Measurements from ENCODE around the gene STARD10. TPM values are rescaled to one million over a fixed set of nuclear protein-coding genes. Genes with fewer than 3 reads are reported as not detected.

STARD10 gene
- total RNA-seq, 1 donor from 2014 or later = 10.1 TPM

DNA sequence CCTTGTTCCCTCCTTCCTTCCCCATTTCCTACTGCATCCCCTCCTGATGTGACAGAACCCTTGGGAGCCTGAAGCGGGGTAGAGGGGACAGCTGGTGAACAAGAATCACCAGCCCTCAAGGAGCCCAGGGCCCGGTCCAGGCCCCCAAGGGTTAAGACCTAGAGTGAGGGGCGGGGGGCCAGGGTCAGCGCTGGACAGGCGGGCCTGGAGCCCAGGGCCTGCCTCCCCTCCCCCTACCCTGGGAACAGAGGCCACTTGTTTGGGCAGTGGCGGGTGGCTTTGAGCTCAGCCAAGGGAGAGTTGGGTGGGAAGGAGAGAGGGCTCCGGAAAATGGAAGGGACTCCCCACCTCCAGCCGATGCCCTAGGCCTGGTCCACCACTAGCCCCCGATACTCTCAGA, 43.8 kb downstream of the STARD10 start:
- intact Hi-C loops (cut with micrococcal nuclease) = no loop called here

DNA sequence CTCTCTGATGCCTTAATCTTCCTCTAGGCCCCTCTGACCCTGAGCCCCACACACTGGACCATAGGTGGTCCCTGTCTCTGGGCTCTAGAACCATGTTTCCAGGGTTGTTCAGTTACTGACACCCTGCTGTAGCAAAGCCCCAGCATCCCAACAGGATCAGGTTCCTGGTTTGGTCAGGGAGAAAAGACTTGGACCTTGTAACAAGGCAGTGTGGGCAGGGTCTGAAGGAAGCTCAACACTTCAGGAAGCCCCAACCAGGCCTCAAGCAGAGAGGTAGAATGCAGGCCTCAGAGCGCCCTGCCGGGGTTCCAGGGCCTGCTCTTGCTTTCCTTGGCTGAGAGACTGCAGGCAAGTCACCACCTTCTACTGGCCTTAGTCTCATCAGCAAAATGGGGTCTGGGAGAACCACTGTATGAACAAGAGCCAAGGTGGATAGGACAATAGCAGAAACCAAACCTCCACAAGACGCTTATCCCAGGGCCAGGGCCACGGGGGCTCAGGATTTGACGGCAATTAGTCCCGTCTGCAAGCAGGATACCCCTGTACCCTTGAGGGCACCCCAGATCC, 46.5 kb downstream of the STARD10 start:
- intact Hi-C loops (cut with micrococcal nuclease) = no loop called here

GRCh38 chr11:72746821-72747220, 47.0 kb downstream of the STARD10 start:
- intact Hi-C loops (cut with micrococcal nuclease) = no loop called here

- intact Hi-C loops (cut with micrococcal nuclease) = no loop called here
These were observed 47.8 kb downstream of the STARD10 start for GRCh38 chr11:72745925-72746550.

DNA sequence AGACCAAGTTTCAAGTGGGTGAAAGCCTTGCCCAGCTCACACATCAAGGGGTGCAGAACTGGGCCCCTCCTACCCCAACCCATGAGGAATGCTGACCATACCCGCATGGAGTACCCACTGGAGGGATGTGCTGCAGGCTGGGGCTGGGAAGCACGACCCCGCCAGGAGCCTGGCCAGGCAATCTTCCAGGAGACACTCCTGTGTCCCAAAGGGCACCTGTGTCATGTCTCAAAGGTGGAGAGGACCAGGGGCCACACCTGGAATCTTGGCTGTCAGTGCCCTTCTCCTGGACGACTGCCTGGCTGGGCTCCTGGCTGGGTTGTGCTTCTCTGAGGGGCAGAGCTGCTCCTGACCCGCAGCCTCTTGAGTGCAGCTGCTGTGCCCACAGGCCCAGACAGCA, 48.3 kb downstream of the STARD10 start:
- intact Hi-C loops (cut with micrococcal nuclease) = no loop called here

DNA sequence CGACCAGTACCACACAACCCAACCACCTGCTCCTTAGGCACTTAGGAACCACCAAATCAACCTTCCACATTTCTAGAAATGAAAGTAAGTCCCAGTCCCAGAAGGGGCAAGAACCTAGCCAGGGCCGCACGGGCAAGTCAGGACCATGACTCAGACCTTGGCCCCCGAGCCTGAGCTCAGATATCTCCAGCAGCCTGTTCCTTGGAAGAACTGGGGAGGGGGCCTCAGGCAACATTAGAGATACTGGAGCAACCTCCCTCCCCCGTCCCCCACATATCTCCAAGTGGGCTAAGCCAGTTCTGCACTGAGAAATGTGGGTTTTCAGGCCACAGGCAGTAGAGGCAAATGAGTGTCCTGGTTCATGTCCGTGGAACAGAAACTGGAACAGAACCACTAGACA, 49.4 kb downstream of the STARD10 start:
- intact Hi-C loops (cut with micrococcal nuclease) = no loop called here

GRCh38 chr11:72743321-72744221, 50.3 kb downstream of the STARD10 start:
- intact Hi-C loops (cut with micrococcal nuclease) = no loop called here

DNA sequence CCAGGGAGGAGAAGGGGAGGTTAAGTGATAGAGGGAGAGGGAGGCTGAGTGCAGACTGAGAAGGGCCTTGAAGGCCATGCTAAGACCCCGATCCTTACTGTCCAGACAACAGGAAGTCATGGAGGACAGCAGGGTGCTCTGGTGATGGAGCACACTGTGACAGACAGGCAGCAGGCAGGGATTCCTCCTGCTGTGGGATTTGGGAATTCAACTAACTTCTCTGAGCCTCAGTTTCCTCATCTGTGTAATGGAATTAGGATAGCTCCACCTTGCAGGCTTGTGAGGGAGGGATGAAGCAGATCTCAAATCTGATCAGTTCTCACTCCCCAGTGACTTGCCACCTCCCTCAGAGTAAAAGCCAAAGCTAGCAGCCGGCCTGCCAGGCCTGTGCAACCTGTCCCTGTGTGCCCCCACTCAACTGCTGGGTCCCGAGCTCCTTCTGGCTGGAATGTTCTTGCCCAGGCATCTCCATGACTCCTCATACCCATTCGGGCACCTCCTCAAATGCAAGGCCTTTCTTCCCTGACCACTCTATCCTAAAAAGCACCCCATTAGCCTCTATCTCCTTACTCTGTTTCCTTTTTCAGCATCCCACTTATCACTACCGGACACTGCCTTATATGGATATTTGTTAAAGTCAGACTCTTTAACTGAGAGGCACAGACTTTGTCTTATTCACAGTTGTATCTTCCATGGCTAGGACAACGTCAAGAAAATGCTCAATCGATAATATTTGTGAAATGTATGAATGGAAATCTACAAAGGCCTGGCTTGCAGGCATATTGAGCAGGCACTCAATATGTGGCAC, 51.1 kb downstream of the STARD10 start:
- intact Hi-C loops (cut with micrococcal nuclease) = no loop called here

DNA sequence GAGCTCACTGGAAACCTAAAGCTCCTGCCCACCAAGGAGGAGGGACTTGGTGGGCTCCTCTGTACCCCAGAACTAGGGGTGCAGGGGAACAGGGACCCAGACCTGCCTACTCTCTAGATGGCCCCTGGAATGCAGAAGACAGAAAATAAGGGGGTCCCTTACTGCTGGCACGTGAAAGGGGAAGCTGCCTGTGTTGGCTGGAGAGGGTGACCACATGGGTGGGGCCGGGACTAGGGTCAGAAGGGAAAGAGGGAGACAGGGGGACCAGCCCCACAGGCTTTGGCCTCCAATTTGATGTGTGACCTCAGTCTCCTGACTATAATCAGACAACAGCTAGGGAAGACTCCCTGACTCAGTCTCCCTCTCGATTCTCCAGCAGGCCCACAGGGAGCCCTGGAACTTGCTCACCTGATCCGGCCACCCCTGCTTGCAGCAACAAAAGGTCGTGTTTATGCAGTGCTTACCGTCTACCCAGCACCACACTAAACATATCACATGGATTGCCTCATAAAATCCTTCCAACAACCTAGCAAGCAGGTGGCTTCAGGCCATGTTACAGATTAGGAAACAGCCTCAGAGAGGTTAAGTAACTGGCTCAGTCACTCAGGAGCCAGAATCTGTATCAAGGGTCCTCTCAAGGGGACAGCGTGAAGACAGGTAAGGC, 51.9 kb downstream of the STARD10 start:
- intact Hi-C loops (cut with micrococcal nuclease) = no loop called here

DNA sequence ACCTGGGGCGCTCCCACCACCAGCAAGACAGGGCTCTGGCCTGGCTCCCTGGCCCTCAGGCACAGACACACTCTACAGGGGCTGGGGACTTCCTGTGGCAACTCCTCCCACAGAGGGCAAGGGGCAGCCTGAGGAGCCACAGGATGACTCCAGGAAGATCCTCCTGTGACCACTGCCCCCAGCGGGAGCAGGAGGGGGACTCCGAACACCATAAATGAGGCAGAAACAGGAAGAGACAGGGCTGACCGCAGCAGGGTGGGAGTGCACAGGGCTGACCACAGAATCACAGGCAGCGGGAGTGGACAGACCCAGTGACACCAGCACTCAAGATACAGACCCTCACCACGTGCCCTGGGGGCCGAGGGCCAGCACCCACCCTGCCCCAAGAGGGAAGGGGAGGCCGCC, 52.4 kb downstream of the STARD10 start:
- intact Hi-C loops (cut with micrococcal nuclease) = no loop called here

DNA sequence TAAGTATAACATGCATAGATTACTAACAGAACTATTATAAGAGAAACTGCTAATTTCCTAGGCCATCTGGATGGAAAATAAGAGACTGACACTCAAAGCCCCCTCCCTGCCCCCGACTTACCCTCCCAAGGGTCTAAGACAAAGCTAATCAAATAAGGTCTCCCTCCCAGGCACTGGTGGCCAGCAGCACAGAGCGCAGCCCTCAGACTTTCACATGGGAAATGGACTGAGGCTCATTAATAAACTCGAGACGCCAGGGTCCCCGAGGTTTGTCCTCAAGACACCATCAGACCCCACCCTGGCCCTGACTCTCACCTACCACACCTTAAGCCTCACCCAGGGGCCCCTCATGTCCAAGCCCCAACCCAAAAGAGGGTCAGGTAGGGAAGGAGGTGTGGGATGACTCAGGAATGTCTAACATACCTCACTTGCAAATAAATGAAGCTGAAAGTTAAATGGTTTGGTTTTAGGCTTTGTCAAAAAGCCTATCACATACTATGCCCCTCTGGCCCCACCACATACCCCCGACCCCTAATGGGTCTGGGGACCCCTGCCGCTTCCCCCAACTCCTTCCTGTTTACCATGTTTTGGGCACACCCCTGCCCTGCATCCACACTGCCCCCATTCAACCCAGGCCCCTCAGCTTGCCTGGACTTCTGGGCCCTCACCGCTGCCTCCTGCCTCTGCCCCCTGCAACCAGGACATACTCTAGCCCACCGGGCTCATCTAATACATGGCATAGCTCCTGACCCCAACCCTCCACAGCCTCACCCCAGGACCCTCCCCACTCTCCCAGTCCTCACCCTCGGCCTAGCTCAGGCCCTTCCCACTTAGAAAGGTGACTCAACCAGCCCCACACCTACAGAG, 53.1 kb downstream of the STARD10 start:
- intact Hi-C loops (cut with micrococcal nuclease) = no loop called here

- intact Hi-C loops (cut with micrococcal nuclease) = no loop called here
These were observed 53.8 kb downstream of the STARD10 start for GRCh38 chr11:72740060-72740424.

GRCh38 chr11:72739240-72740059, 54.4 kb downstream of the STARD10 start:
- intact Hi-C loops (cut with micrococcal nuclease) = loop anchor here (5.0 kb wide), 1 partner anchor 403 kb away; the partner anchor contains the start of gene FCHSD2

GRCh38 chr11:72738199-72739141, 55.4 kb downstream of the STARD10 start:
- intact Hi-C loops (cut with micrococcal nuclease) = loop anchor here (5.0 kb wide), 1 partner anchor 404 kb away; the partner anchor contains the start of gene FCHSD2

DNA sequence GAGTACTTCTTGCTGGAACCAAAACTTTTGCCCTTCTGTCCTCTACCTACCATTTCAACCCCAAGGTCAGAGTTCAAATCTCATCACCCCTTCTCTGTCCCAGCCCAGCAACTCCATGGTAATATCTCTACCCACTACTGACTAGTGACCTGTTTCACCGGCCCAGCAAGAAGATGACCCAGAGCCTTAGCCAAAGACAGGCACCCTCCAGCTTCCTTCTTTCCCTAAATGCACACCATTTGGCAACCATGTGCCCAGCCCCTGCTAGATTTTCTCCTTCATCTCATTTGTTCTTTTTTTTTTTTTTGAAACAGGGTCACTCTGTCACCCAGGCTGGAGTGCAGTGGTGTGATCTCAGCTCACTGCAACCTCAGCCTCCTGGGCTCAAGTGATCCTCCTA, 56.5 kb downstream of the STARD10 start:
- intact Hi-C loops (cut with micrococcal nuclease) = loop anchor here (5.0 kb wide), 1 partner anchor 405 kb away; the partner anchor contains the start of gene FCHSD2

- intact Hi-C loops (cut with micrococcal nuclease) = loop anchor here (5.0 kb wide), 1 partner anchor 406 kb away; the partner anchor contains the start of gene FCHSD2
These were observed 57.3 kb downstream of the STARD10 start for GRCh38 chr11:72736452-72737069.

GRCh38 chr11:72735495-72736027, 58.3 kb downstream of the STARD10 start:
- intact Hi-C loops (cut with micrococcal nuclease) = loop anchor here (5.0 kb wide), 1 partner anchor 407 kb away; the partner anchor contains the start of gene FCHSD2
